Stimulated activated CD4-positive, alpha-beta T cell treated with anti-CD3 and anti-CD28 coated beads, Interleukin-4, amount 100 ng/mL, for 1 hour (primary cell): Measurements from ENCODE around the gene SENP5.

ENCODE experiments used
- DNase-seq: peaks from one replicate; pipeline ENCODE4 v3.0.0-alpha.2; 2020

Gene SENP5

GRCh38 chr3:196889844-196890708, 22.4 kb downstream of the SENP5 start:
- no peak for DNase-seq

- no peak for DNase-seq
Measured at GRCh38 chr3:196894557-196895295, 27.0 kb downstream of the SENP5 start.

GRCh38 chr3:196896229-196896628, 28.5 kb downstream of the SENP5 start:
- DNase-seq, result no peak

- DNase-seq, result no peak
Measured at GRCh38 chr3:196901768-196902167, 34.0 kb downstream of the SENP5 start.

- DNase-seq, result no peak
Measured at GRCh38 chr3:196902296-196902695, 34.6 kb downstream of the SENP5 start.

GRCh38 chr3:196903740-196904139, 36.0 kb downstream of the SENP5 start:
- DNase-seq, result no peak

- DNase-seq, result no peak
Measured at GRCh38 chr3:196914866-196915265, 47.1 kb downstream of the SENP5 start.

GRCh38 chr3:196915375-196915774, 47.7 kb downstream of the SENP5 start:
- DNase-seq, result no peak

GRCh38 chr3:196916221-196916620, 48.5 kb downstream of the SENP5 start:
- DNase-seq, result no peak

GRCh38 chr3:196916995-196917394, 49.3 kb downstream of the SENP5 start:
- DNase-seq, result no peak

- no peak for DNase-seq
Measured at GRCh38 chr3:196918968-196919367, 51.2 kb downstream of the SENP5 start.

- no peak for DNase-seq
Measured at GRCh38 chr3:196920733-196921132, 53.0 kb downstream of the SENP5 start.

- DNase-seq, result no peak
Measured at GRCh38 chr3:196927571-196928453, 60.1 kb downstream of the SENP5 start.

GRCh38 chr3:196931157-196931556, 63.4 kb downstream of the SENP5 start:
- no peak for DNase-seq

GRCh38 chr3:196931828-196932587, 64.3 kb downstream of the SENP5 start:
- DNase-seq, result no peak

- no peak for DNase-seq
Measured at GRCh38 chr3:196932600-196932999, 64.9 kb downstream of the SENP5 start.

GRCh38 chr3:196936288-196936687, 68.6 kb downstream of the SENP5 start:
- no peak for DNase-seq

- no peak for DNase-seq
Measured at GRCh38 chr3:196938124-196938523, 70.4 kb downstream of the SENP5 start.

- no peak for DNase-seq
Measured at GRCh38 chr3:196938576-196938975, 70.9 kb downstream of the SENP5 start.

GRCh38 chr3:196941729-196942225, 74.1 kb downstream of the SENP5 start:
- DNase-seq, result peak; percentile 69

GRCh38 chr3:196942226-196942914, 74.7 kb downstream of the SENP5 start, which contains the start of gene NCBP2:
TSS of gene NCBP2 (minus strand) at chr3:196942528. CDS start at chr3:196942503, 25 bp downstream.
- DNase-seq, result peak; percentile 100
